Measurements from ENCODE around the gene STK32C.

STK32C gene

GRCh38 chr10:132202070-132202970, 105.4 kb downstream of the STK32C start:
- H3K9ac ChIP-seq (ENCODE audit: low read length) = no peak overlapping the region
- H3K14ac ChIP-seq (ENCODE audit: low read length) = no peak overlapping the region
- no peak overlapping the region for H3K4me3 ChIP-seq (ENCODE audit: low read depth, low read length)
- no peak overlapping the region for H2AK5ac ChIP-seq (ENCODE audit: low read length)
- no peak overlapping the region for H3K4me2 ChIP-seq (ENCODE audit: low read length)
- H3K27ac ChIP-seq (ENCODE audit: low read depth, low read length) = no peak overlapping the region
- no peaks in the 10 kb centered on the region for H3K79me1 ChIP-seq (ENCODE audit: low read length)
- DNase-seq = no peak
- no peak overlapping the region for H3K18ac ChIP-seq (ENCODE audit: low read length)
- H3K4ac ChIP-seq (ENCODE audit: low read depth, low read length) = no peak overlapping the region
- no peak overlapping the region for H2BK120ac ChIP-seq (ENCODE audit: insufficient read depth, low read length, poor library complexity)
- no peaks in the 10 kb centered on the region for H3K79me2 ChIP-seq (ENCODE audit: control insufficient read depth, insufficient read depth, low read length, poor library complexity)
- WGBS (ENCODE audit: extremely low coverage, insufficient coverage, insufficient read length) = no CpG with 5 or more reads among the region's 48 CpGs
- H2AFZ ChIP-seq (ENCODE audit: insufficient read depth, low read length, poor library complexity) = no peak overlapping the region
- no peak overlapping the region for H3K23ac ChIP-seq (ENCODE audit: low read length)
- H4K12ac ChIP-seq (ENCODE audit: low read depth, low read length) = no peak overlapping the region
- H2BK5ac ChIP-seq (ENCODE audit: low read depth, low read length, poor library complexity) = no peak overlapping the region
- no peak overlapping the region for H4K91ac ChIP-seq (ENCODE audit: low read depth, low read length)
- no peaks in the 10 kb centered on the region for H3K36me3 ChIP-seq (ENCODE audit: control insufficient read depth in 1 of 2, insufficient read depth in 2 of 2, low read length in 2 of 2)
- no peak overlapping the region for H2BK12ac ChIP-seq (ENCODE audit: low read length)
- H3K27me3 ChIP-seq (ENCODE audit: insufficient read depth, low read length) = no peaks in the 10 kb centered on the region
- H3K4me1 ChIP-seq (ENCODE audit: control insufficient read depth in 1 of 2, insufficient read depth in 2 of 2, low read length in 2 of 2) = no peaks in the 10 kb centered on the region
- peaks cover 3% of the 10 kb centered on the region for H3K9me3 ChIP-seq (ENCODE audit: insufficient read depth, low read depth, low read length)
- H4K8ac ChIP-seq (ENCODE audit: low read depth, low read length) = no peak overlapping the region

- Histone ChIP-seq H2AFZ (ENCODE audit: insufficient read depth, low read length, poor library complexity) (no peak overlapping the region), H3K9ac (ENCODE audit: low read length) (no peak overlapping the region), H2AK5ac (ENCODE audit: low read length) (no peak overlapping the region), H2BK12ac (ENCODE audit: low read length) (no peak overlapping the region), H3K4ac (ENCODE audit: low read depth, low read length) (no peak overlapping the region), H3K14ac (ENCODE audit: low read length) (no peak overlapping the region), H3K27me3 (ENCODE audit: insufficient read depth, low read length) (no peaks in the 10 kb centered on the region), H3K79me2 (ENCODE audit: control insufficient read depth, insufficient read depth, low read length, poor library complexity) (no peaks in the 10 kb centered on the region), H3K36me3 (ENCODE audit: control insufficient read depth in 1 of 2, insufficient read depth in 2 of 2, low read length in 2 of 2) (no peaks in the 10 kb centered on the region), H3K9me3 (ENCODE audit: insufficient read depth, low read depth, low read length) (peaks cover 3% of the 10 kb centered on the region), H2BK5ac (ENCODE audit: low read depth, low read length, poor library complexity) (no peak overlapping the region), H2BK120ac (ENCODE audit: insufficient read depth, low read length, poor library complexity) (no peak overlapping the region), H4K91ac (ENCODE audit: low read depth, low read length) (no peak overlapping the region), H4K12ac (ENCODE audit: low read depth, low read length) (no peak overlapping the region), H3K4me2 (ENCODE audit: low read length) (no peak overlapping the region), H3K4me3 (ENCODE audit: low read depth, low read length) (no peak overlapping the region), H3K79me1 (ENCODE audit: low read length) (no peaks in the 10 kb centered on the region), H4K8ac (ENCODE audit: low read depth, low read length) (no peak overlapping the region), H3K23ac (ENCODE audit: low read length) (no peak overlapping the region), H3K27ac (ENCODE audit: low read depth, low read length) (no peak overlapping the region), H3K18ac (ENCODE audit: low read length) (no peak overlapping the region), H3K4me1 (ENCODE audit: control insufficient read depth in 1 of 2, insufficient read depth in 2 of 2, low read length in 2 of 2) (no peaks in the 10 kb centered on the region)
- no peak for DNase-seq
- WGBS (ENCODE audit: extremely low coverage, insufficient coverage, insufficient read length) = no CpG with 5 or more reads among the region's 35 CpGs
Measured at GRCh38 chr10:132201111-132201969, 106.4 kb downstream of the STK32C start.

GRCh38 chr10:132200344-132201110, 107.2 kb downstream of the STK32C start:
- H3K27me3 ChIP-seq (ENCODE audit: insufficient read depth, low read length) = no peaks in the 10 kb centered on the region
- H3K14ac ChIP-seq (ENCODE audit: low read length) = no peak overlapping the region
- no peak overlapping the region for H3K9ac ChIP-seq (ENCODE audit: low read length)
- no peak overlapping the region for H3K27ac ChIP-seq (ENCODE audit: low read depth, low read length)
- no peak overlapping the region for H2AK5ac ChIP-seq (ENCODE audit: low read length)
- no peak overlapping the region for H2BK12ac ChIP-seq (ENCODE audit: low read length)
- no peak overlapping the region for H2BK120ac ChIP-seq (ENCODE audit: insufficient read depth, low read length, poor library complexity)
- no peak overlapping the region for H3K4ac ChIP-seq (ENCODE audit: low read depth, low read length)
- H3K79me2 ChIP-seq (ENCODE audit: control insufficient read depth, insufficient read depth, low read length, poor library complexity) = no peaks in the 10 kb centered on the region
- no peak overlapping the region for H3K4me3 ChIP-seq (ENCODE audit: low read depth, low read length)
- no peak overlapping the region for H2AFZ ChIP-seq (ENCODE audit: insufficient read depth, low read length, poor library complexity)
- no peaks in the 10 kb centered on the region for H3K36me3 ChIP-seq (ENCODE audit: control insufficient read depth in 1 of 2, insufficient read depth in 2 of 2, low read length in 2 of 2)
- no peak for DNase-seq
- H4K8ac ChIP-seq (ENCODE audit: low read depth, low read length) = no peak overlapping the region
- H3K79me1 ChIP-seq (ENCODE audit: low read length) = no peaks in the 10 kb centered on the region
- no peak overlapping the region for H3K18ac ChIP-seq (ENCODE audit: low read length)
- H4K91ac ChIP-seq (ENCODE audit: low read depth, low read length) = no peak overlapping the region
- H3K4me2 ChIP-seq (ENCODE audit: low read length) = no peak overlapping the region
- peaks cover 3% of the 10 kb centered on the region for H3K9me3 ChIP-seq (ENCODE audit: insufficient read depth, low read depth, low read length)
- no peak overlapping the region for H2BK5ac ChIP-seq (ENCODE audit: low read depth, low read length, poor library complexity)
- no peak overlapping the region for H4K12ac ChIP-seq (ENCODE audit: low read depth, low read length)
- H3K23ac ChIP-seq (ENCODE audit: low read length) = no peak overlapping the region
- WGBS (ENCODE audit: extremely low coverage, insufficient coverage, insufficient read length) = no CpG with 5 or more reads among the region's 35 CpGs
- H3K4me1 ChIP-seq (ENCODE audit: control insufficient read depth in 1 of 2, insufficient read depth in 2 of 2, low read length in 2 of 2) = no peaks in the 10 kb centered on the region

GRCh38 chr10:132199854-132200311, 107.9 kb downstream of the STK32C start:
- H4K8ac ChIP-seq (ENCODE audit: low read depth, low read length) = no peak overlapping the region
- no peak overlapping the region for H2AFZ ChIP-seq (ENCODE audit: insufficient read depth, low read length, poor library complexity)
- H2BK5ac ChIP-seq (ENCODE audit: low read depth, low read length, poor library complexity) = no peak overlapping the region
- H3K36me3 ChIP-seq (ENCODE audit: control insufficient read depth in 1 of 2, insufficient read depth in 2 of 2, low read length in 2 of 2) = no peaks in the 10 kb centered on the region
- WGBS (ENCODE audit: extremely low coverage, insufficient coverage, insufficient read length) = no CpG with 5 or more reads among the region's 16 CpGs
- H3K14ac ChIP-seq (ENCODE audit: low read length) = no peak overlapping the region
- no peak overlapping the region for H2AK5ac ChIP-seq (ENCODE audit: low read length)
- no peak for DNase-seq
- no peak overlapping the region for H4K91ac ChIP-seq (ENCODE audit: low read depth, low read length)
- no peak overlapping the region for H3K4ac ChIP-seq (ENCODE audit: low read depth, low read length)
- no peak overlapping the region for H3K23ac ChIP-seq (ENCODE audit: low read length)
- H2BK12ac ChIP-seq (ENCODE audit: low read length) = no peak overlapping the region
- H3K4me1 ChIP-seq (ENCODE audit: control insufficient read depth in 1 of 2, insufficient read depth in 2 of 2, low read length in 2 of 2) = no peaks in the 10 kb centered on the region
- no peaks in the 10 kb centered on the region for H3K27me3 ChIP-seq (ENCODE audit: insufficient read depth, low read length)
- no peak overlapping the region for H3K4me2 ChIP-seq (ENCODE audit: low read length)
- no peaks in the 10 kb centered on the region for H3K79me2 ChIP-seq (ENCODE audit: control insufficient read depth, insufficient read depth, low read length, poor library complexity)
- no peak overlapping the region for H4K12ac ChIP-seq (ENCODE audit: low read depth, low read length)
- H3K4me3 ChIP-seq (ENCODE audit: low read depth, low read length) = no peak overlapping the region
- no peak overlapping the region for H3K18ac ChIP-seq (ENCODE audit: low read length)
- no peak overlapping the region for H3K9ac ChIP-seq (ENCODE audit: low read length)
- no peak overlapping the region for H3K27ac ChIP-seq (ENCODE audit: low read depth, low read length)
- H3K9me3 ChIP-seq (ENCODE audit: insufficient read depth, low read depth, low read length) = peaks cover 3% of the 10 kb centered on the region
- H3K79me1 ChIP-seq (ENCODE audit: low read length) = no peaks in the 10 kb centered on the region
- no peak overlapping the region for H2BK120ac ChIP-seq (ENCODE audit: insufficient read depth, low read length, poor library complexity)

Measured in trophoblast cell (in vitro differentiated cells and primary cell).